Measurements from ENCODE around the gene TOP1. TPM values are rescaled to one million over a fixed set of nuclear protein-coding genes. Genes with fewer than 3 reads are reported as not detected.

Gene TOP1
- total RNA-seq, 2 donors from 2014 or later, result 80.6 to 85.5 TPM

GRCh38 chr20:41160686-41161085, 132.1 kb downstream of the TOP1 start:
- H3K27ac ChIP-seq, result no peak overlapping the region
- H3K36me3 ChIP-seq, result peaks cover 13% of the 10 kb centered on the region
- H3K27me3 ChIP-seq, result no peaks in the 10 kb centered on the region
- intact Hi-C loops (cut with DNase I), result no loop called here
- no peak overlapping the region for H3K4me3 ChIP-seq
- no peak for DNase-seq
- no peak overlapping the region for H3K9ac ChIP-seq (ENCODE audit: low read depth in 2 of 2, low read length in 2 of 2)
- no peaks in the 10 kb centered on the region for H3K4me1 ChIP-seq
- H3K9me3 ChIP-seq, result no peaks in the 10 kb centered on the region
- TF ChIP-seq, protein P1, sequence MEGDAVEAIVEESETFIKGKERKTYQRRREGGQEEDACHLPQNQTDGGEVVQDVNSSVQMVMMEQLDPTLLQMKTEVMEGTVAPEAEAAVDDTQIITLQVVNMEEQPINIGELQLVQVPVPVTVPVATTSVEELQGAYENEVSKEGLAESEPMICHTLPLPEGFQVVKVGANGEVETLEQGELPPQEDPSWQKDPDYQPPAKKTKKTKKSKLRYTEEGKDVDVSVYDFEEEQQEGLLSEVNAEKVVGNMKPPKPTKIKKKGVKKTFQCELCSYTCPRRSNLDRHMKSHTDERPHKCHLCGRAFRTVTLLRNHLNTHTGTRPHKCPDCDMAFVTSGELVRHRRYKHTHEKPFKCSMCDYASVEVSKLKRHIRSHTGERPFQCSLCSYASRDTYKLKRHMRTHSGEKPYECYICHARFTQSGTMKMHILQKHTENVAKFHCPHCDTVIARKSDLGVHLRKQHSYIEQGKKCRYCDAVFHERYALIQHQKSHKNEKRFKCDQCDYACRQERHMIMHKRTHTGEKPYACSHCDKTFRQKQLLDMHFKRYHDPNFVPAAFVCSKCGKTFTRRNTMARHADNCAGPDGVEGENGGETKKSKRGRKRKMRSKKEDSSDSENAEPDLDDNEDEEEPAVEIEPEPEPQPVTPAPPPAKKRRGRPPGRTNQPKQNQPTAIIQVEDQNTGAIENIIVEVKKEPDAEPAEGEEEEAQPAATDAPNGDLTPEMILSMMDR (IDR thresholded peaks at IDR 0.05), result no peak

GRCh38 chr20:41161886-41162285, 133.3 kb downstream of the TOP1 start:
- intact Hi-C loops (cut with DNase I), result no loop called here
- Histone ChIP-seq H3K27ac (no peak overlapping the region), H3K9ac (ENCODE audit: low read depth in 2 of 2, low read length in 2 of 2) (no peak overlapping the region), H3K4me1 (no peaks in the 10 kb centered on the region), H3K9me3 (no peaks in the 10 kb centered on the region), H3K27me3 (no peaks in the 10 kb centered on the region), H3K36me3 (peaks cover 13% of the 10 kb centered on the region), H3K4me3 (no peak overlapping the region)
- no peak for DNase-seq
- TF ChIP-seq, protein P1 (IDR thresholded peaks at IDR 0.05), result no peak

- H3K27me3 ChIP-seq, result no peaks in the 10 kb centered on the region
- no peaks in the 10 kb centered on the region for H3K4me1 ChIP-seq
- no peaks in the 10 kb centered on the region for H3K9me3 ChIP-seq
- TF ChIP-seq, protein P1 (IDR thresholded peaks at IDR 0.05), result no peak
- H3K36me3 ChIP-seq, result peaks cover 17% of the 10 kb centered on the region
- DNase-seq, result no peak
- H3K27ac ChIP-seq, result no peak overlapping the region
- intact Hi-C loops (cut with DNase I), result no loop called here
- H3K9ac ChIP-seq (ENCODE audit: low read depth in 2 of 2, low read length in 2 of 2), result no peak overlapping the region
- H3K4me3 ChIP-seq, result no peak overlapping the region
Measured at GRCh38 chr20:41162396-41162795, 133.8 kb downstream of the TOP1 start.

DNA sequence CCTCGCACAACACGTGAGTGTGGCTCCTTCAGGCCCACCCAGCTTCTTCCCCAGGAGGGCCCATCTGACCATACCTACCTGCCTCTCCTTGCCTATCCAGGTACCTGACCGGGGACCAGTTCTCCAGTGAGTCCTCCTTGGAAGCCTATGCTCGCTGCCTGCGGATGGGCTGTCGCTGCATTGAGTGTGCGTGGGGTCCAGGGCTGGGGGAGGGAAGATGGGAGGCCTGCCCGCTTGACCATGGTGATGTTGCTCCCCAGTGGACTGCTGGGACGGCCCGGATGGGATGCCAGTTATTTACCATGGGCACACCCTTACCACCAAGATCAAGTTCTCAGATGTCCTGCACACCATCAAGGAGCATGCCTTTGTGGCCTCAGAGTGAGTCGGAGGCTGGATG, 135.2 kb downstream of the TOP1 start:
- Histone ChIP-seq H3K4me1 (no peaks in the 10 kb centered on the region), H3K27me3 (no peaks in the 10 kb centered on the region), H3K4me3 (no peak overlapping the region), H3K27ac (no peak overlapping the region), H3K36me3 (peaks cover 19% of the 10 kb centered on the region), H3K9ac (ENCODE audit: low read depth in 2 of 2, low read length in 2 of 2) (no peak overlapping the region), H3K9me3 (no peaks in the 10 kb centered on the region)
- no peak for DNase-seq
- TF ChIP-seq, protein P1 (IDR thresholded peaks at IDR 0.05), result no peak
- intact Hi-C loops (cut with DNase I), result no loop called here

DNA sequence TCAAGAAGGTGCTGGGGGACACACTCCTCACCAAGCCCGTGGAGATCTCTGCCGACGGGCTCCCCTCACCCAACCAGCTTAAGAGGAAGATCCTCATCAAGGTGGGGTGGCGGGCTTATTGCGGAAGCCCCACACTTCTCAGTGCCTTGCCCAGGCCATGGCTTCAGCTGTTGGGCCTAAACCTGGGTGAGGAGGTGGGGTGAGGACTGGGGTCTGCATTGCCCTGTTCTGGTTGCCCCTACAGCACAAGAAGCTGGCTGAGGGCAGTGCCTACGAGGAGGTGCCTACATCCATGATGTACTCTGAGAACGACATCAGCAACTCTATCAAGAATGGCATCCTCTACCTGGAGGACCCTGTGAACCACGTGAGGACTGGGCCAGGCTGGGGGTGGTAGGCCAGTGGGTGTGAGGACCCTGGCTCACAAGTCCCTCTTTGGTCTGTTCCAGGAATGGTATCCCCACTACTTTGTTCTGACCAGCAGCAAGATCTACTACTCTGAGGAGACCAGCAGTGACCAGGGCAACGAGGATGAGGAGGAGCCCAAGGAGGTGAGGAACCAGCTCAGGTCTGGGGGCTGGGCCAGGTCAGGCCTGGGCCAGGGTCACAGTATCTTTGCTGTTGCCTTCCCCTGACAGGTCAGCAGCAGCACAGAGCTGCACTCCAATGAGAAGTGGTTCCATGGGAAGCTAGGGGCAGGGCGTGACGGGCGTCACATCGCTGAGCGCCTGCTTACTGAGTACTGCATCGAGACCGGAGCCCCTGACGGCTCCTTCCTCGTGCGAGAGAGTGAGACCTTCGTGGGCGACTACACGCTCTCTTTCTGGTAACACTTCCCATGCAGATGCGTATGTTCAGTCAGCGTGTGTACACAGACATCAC, 136.6 kb downstream of the TOP1 start:
- no peaks in the 10 kb centered on the region for H3K27me3 ChIP-seq
- peaks cover 19% of the 10 kb centered on the region for H3K36me3 ChIP-seq
- DNase-seq, result no peak
- H3K27ac ChIP-seq, result no peak overlapping the region
- no peak overlapping the region for H3K9ac ChIP-seq (ENCODE audit: low read depth in 2 of 2, low read length in 2 of 2)
- TF ChIP-seq, protein P1 (IDR thresholded peaks at IDR 0.05), result no peak
- intact Hi-C loops (cut with DNase I), result no loop called here
- no peaks in the 10 kb centered on the region for H3K4me1 ChIP-seq
- H3K9me3 ChIP-seq, result no peaks in the 10 kb centered on the region
- H3K4me3 ChIP-seq, result no peak overlapping the region

Measured in colonic mucosa (tissue), 4 donors.